IPS DF 4.7 (cell line): ENCODE measurements around the gene ZFPL1.
"Not testable (repeated sequence)": the region's sequence is repeated elsewhere in the genome, so short reads cannot be mapped to it uniquely, and the experiment has no call there.

Experiments
- DNase-seq: peaks from one replicate; pipeline ENCODE4 v3.0.0-alpha.2; 2013; ENCODE audit warnings: low spot score; ENCODE audit errors: extremely low read depth

Gene ZFPL1

DNA sequence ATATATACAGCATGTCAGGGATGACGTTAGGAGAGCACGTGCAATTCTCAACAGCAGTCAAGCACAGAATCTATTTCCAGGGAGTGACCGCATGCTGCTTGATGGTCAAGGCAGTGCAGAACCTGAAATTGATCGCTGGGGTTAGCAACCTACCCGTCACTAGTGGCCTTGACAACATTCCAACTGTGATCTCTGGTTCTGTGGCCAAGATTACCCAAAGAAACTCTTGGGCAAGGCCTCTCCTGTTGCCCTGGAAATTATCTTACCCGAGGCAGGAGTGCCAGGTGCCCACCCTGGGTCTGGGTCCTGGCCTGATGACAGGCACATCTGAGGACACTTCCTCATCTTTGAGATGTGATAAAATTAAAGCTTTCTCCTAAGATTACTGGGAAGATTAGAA is 29.8 kb downstream of the ZFPL1 start:
- DNase-seq: no peak

GRCh38 chr11:65114538-65115171 is 30.6 kb downstream of the ZFPL1 start:
- no peak for DNase-seq

DNA sequence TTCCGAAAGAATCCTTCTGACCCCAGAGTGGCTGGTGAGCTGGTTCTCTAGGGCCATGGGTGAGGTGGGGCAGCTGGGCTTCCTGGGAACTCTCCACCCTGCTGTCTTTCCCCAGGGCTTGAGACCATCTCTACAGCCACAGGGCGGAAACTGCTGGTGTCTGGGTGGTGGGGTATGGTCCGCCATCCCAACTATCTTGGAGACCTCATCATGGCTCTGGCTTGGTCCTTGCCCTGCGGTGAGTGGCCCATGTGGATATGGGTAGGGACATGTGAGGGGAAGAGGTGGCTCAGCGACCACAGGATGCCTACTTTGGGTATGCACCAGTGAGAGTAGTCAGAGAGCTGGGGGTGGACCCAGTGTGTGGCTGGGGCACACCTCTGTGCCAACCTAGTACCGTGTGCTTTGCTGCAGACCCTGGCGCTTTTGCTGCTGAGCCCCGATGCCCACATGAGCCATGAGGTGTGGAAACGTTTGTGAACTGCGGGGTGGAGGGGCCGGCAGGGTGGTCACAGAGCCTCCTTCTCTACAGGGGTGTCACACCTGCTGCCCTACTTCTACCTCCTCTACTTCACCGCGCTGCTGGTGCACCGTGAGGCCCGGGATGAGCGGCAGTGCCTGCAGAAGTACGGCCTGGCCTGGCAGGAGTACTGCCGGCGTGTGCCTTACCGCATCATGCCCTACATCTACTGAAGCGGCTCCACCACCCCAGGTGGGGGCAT is 31.5 kb downstream of the ZFPL1 start:
- DNase-seq: no peak

DNA sequence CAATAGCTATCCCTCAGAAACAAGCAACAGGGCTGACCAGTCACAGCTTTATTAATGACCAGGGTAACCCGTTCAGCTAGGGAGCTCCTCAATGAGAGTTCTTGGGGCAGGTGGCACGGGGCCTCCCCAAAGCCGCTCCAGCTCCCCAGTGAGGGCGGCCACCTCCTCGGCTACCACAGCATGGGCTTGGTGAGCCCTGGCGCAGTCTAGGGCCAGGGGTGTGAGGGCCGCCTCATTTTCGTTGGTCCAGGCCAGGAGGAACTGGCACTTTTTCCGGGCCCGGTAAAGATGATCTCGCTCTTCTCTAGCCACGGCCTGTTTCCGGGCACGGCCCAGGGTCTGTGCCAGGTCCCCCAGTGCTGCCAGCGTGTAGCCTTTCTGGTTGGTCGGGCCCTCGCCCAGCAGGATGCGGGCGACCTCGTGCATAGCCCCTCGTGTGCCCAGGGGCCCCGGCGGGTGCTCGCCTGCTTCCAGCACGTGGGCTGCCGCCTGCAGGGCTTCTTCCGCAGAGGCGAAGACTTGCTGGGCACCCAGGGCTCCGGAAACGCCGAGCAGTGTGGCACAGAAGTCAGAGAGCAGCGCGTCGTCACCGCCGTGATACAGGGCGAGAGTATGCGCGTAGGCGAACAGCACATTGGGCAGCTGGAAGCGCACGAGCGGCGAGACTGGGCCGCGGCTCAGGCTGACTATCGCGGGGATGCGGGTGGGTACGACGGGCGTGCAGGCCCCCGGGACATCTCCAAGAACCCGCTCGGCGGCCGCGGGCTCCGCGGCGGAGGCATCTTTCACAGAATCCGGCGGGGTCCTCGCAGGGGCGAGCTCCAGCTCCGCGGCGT is 32.6 kb downstream of the ZFPL1 start:
- no peak for DNase-seq

DNA sequence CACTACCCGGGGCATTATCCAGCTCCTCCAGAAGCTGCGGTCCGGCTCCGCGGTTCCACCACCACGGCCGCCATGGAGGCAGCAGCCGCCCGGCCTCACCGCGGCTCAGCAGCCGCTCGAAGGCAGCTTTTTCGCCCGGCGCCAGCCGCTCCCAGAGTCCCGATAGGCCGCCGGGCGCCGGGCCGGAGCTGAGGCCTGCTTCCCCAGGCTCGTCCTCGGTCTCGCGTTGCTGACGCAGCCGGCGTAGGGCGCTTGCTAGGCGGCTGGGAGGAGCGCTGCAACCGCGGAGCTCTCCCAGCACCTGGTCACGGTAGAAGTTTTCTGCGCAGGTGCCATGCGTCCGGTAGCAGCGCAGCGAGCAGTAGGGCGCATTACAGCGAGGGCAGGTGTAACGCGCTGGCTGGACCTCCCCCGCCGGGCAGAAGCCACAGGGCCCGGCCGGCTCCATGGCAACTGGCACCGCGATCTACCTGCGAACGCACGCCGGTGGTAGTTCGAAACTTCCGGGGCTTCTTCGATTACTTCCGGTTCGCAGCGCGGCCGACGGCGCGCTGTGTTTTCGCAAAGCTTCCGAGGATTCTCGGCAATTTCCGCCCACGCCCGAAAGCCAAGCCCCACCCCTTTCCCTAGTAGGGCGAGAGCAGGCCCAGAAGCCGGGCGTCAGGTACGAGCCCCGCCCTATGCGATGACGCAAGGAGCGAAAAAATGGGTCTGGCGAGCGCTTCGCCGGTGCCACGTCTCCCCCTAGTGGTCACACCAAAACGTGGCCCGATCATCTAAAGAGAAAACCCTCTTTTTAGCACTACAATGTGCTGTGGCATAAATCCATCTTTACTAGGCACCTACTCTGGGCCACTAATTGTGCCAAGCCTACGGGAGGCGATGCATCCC is 33.4 kb downstream of the ZFPL1 start, which contains the start of gene ZNHIT2:
Gene ZNHIT2, minus strand, starts transcription at position 496 of the 891 bp plus-strand sequence. Its CDS starts 48 bp downstream, at position 448.
- DNase-seq: no peak

GRCh38 chr11:65118097-65118837 is 34.2 kb downstream of the ZFPL1 start:
- no peak for DNase-seq

DNA sequence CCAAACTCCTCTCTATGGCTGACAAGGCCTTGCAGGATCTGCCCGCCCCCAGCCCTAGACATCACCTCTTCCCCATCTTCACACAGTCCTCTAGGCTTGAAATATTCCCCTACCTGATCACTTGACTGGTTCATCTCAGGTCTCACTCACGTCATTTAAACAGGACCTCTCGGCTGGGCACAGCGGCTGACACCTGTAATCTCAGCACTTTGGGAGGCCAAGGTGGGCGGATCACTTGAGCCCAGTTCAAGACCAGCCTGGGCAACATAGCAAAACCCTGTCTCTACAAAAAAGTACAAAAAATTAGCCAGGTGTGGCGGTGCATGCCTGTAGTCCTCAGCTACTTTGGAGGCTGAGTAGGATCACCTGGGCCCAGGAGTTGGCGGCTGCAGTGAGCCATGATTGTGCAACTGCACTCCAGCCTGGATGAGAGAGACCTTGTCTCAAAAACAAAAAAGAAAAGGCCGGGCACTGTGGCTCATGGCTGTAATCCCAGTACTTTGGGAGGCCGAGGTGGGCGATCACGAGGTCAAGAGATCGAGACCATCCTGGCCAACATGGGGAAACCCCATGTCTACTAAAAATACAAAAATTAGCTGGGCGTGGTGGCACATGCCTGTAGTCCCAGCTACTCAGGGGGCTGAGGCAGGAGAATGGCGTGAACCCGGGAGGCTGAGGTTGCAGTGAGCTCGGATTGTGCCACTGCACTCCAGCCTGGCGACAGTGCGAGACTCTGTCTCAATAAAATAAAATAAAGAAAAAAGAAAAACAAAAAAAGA is 35.1 kb downstream of the ZFPL1 start:
- DNase-seq: not testable (repeated sequence)

DNA sequence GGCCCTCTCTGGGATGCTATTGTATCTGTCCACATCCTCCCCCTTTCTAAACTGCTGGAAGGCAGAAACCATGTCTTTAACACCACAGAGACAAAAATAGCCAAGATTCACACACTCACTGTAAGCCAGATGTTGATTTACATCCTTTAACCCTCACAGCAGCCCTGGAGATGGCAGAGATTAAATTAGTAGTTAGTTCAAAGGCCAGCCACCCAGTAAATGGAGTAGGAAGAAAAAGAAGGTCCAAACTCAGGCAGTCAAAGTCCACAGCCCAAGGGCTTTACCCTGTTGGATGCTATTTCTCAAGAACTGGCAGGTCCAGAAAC is 35.6 kb downstream of the ZFPL1 start:
- DNase-seq: no peak

- DNase-seq: no peak
These were observed 36.8 kb downstream of the ZFPL1 start for GRCh38 chr11:65120831-65121230.

DNA sequence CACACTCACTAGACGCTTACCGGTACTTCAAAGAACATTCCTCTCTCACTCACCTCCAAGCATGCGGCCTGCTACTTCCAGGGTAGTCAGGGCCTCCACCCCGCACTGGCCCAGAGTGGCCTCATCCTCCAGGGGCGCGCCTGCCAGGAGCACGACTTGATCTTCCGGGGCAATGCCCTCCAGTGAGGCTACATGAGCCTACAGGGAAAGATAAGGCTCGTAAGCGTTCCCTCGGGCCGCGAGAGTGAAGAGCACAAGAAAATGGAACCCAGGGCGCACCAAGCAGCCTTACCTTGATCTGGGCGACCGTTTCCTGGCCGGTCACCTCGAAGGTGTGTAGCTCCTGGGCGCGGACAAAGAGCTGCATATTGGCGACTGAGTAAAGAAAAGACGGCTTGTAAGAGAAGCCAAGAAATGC is 37.4 kb downstream of the ZFPL1 start:
- no peak for DNase-seq

- no peak for DNase-seq
These were observed 38.1 kb downstream of the ZFPL1 start, which contains the start of the genes FAU and MRPL49 for GRCh38 chr11:65121865-65122696. Gene FAU, minus strand, starts transcription at chr11:65122134. Its CDS starts 321 bp downstream, at chr11:65121813. Gene MRPL49, plus strand, starts transcription at chr11:65122321. Its CDS starts 26 bp downstream, at chr11:65122347.

GRCh38 chr11:65124480-65125196 is 40.6 kb downstream of the ZFPL1 start:
- DNase-seq: no peak

DNA sequence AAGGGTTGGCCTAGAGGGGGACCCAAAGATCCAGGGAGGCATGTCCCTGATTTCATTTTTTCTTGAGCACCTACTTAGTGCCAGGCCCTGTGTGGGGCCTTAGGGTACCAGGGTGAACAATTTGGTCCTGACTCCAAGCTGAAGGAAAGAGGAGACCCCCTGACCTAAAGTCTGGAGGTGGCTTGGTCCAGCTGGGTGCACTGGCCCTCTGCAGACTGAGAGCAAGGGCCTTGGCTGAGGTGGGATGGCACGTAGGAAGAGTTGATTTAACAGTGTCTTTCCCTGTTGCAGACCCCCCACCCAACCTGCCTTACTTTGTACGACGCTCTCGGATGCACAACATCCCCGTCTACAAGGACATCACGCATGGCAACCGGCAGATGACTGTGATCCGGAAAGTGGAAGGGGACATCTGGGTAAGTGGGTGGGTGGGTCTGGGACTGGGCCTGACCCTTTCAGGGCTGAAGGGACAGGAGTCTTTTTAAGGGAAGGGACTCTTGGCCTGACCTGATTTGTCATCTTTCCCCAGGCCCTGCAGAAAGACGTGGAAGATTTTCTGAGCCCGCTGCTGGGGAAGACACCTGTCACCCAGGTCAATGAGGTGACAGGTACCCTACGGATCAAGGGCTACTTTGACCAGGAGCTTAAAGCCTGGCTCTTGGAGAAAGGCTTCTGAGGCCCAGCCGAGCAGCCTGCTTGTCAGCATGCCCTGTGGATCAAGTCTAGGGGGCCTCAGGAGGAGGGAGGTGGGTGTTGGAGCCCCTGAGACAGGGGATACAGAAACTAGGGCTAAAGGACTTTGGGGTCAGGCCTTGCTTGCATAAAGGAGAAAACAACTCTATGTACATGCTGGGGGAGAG is 41.4 kb downstream of the ZFPL1 start:
- DNase-seq: no peak

- no peak for DNase-seq
These were observed 42.7 kb downstream of the ZFPL1 start for GRCh38 chr11:65126624-65127274.

GRCh38 chr11:65127473-65128181 is 43.6 kb downstream of the ZFPL1 start:
- no peak for DNase-seq
